Neural cell (in vitro differentiated cells): ENCODE results near the gene ADM.

Experiments used
- CTCF ChIP-seq: fragments of 450-650 bp; IDR thresholded peaks from 2 replicates; pipeline ENCODE4 v1.5.1; 2014; ENCODE audit warnings: antibody characterized with exemption, mild to moderate bottlenecking, moderate library complexity; ENCODE audit not compliant: poor library complexity, severe bottlenecking
- EP300 ChIP-seq: fragments of 450-650 bp; conservative IDR thresholded peaks from 2 replicates; pipeline ENCODE4 v1.6.1; 2014; ENCODE audit warnings: antibody characterized with exemption, mild to moderate bottlenecking, moderate library complexity; ENCODE audit not compliant: poor library complexity, severe bottlenecking
- EZH2 ChIP-seq: fragments of 200-600, 300-800 bp; shearing (Covaris generic), sonication (generic); IDR thresholded peaks from 2 replicates; pipeline ENCODE4 v1.6.1; 2014; ENCODE audit warnings: antibody characterized with exemption, low read length, borderline replicate concordance, mild to moderate bottlenecking; ENCODE audit not compliant: insufficient read depth, poor library complexity, severe bottlenecking
- POLR2AphosphoS5 ChIP-seq: IDR thresholded peaks from 2 replicates; pipeline ENCODE4 v1.6.1; 2012
- REST ChIP-seq: IDR thresholded peaks from 2 replicates; pipeline ENCODE4 v1.6.1; 2012; ENCODE audit warnings: borderline replicate concordance
- SMC3 ChIP-seq: fragments of 450-650 bp; conservative IDR thresholded peaks from 2 replicates; pipeline ENCODE4 v1.6.1; 2014; ENCODE audit warnings: antibody characterized with exemption, mild to moderate bottlenecking, moderate library complexity; ENCODE audit not compliant: poor library complexity
- TAF1 ChIP-seq: IDR thresholded peaks from 2 replicates; pipeline ENCODE4 v1.6.1; 2012; ENCODE audit warnings: low read depth

- TF ChIP-seq POLR2AphosphoS5 (no peak), CTCF (no peak), REST (no peak), EZH2 (no peak), EP300 (no peak), SMC3 (no peak), TAF1 (no peak)
Measured at GRCh38 chr11:10315083-10315482, 10.2 kb downstream of the ADM start.
